Endothelial cell of umbilical vein (primary cell): Measurements from ENCODE around the gene KCNMA1. TPM values are rescaled to one million over a fixed set of nuclear protein-coding genes. Genes with fewer than 3 reads are reported as not detected.

Experiments used
- BruUV-seq: library from RNA; stranded (reverse); fragments of 400-500 nt; replicated peaks from 2 replicates; lab custom pipeline; 2021; lab: Mats Ljungman, UMichigan
- CTCF ChIA-PET: fragments of 300-600, 350-600 bp; sonication (Branson Sonifier 250); formaldehyde crosslinking; loops from one replicate; lab custom pipeline; 2021; ENCODE audit warnings: antibody characterized with exemption, inconsistent platforms; lab: Charles Lee
- POLR2A ChIA-PET: fragments of 300-600, 350-600 bp; sonication (Branson Sonifier 250); formaldehyde crosslinking; loops from one replicate; lab custom pipeline; 2021; ENCODE audit warnings: antibody characterized with exemption, inconsistent platforms; lab: Charles Lee
- DNase-seq: peaks from one replicate; pipeline ENCODE4 v3.0.0-alpha.2; 2011; ENCODE audit warnings: low read depth, low spot score
- FAIRE-seq: peaks from 2 replicates; lab custom pipeline; 2011; peaks lifted over from hg19 to GRCh38; lab: Jason Lieb, UNC
- H2AFZ ChIP-seq: 2 replicates; pipeline ENCODE4 v1.6.0; 2012; ENCODE audit warnings: low read depth, low read length, control low read depth, inconsistent platforms
- H3K27ac ChIP-seq: 2 replicates; pipeline ENCODE4 v1.5.1; 2011; ENCODE audit warnings: low read depth, mild to moderate bottlenecking, control low read depth, low read length, moderate library complexity; ENCODE audit not compliant: insufficient read depth
- H3K27me3 ChIP-seq, 2 experiments: 2 replicates each; pipeline versions ENCODE4 v1.6.0 to v1.6.1; 2011; ENCODE audit warnings: low read length in 2 of 2, mixed read lengths in 1 of 2; ENCODE audit not compliant: control insufficient read depth in 2 of 2, insufficient read depth in 2 of 2
- H3K36me3 ChIP-seq, 2 experiments: 2 replicates in 1 of 2; 3 replicates in 1 of 2; pipeline ENCODE4 v1.5.1; 2011; ENCODE audit warnings: low read length in 2 of 2, mild to moderate bottlenecking in 1 of 2, moderate library complexity in 1 of 2; ENCODE audit not compliant: control insufficient read depth in 2 of 2, insufficient read depth in 2 of 2; ENCODE audit errors: extremely low read depth in 1 of 2
- H3K4me1 ChIP-seq: 3 replicates; pipeline ENCODE4 v1.5.1; 2011; ENCODE audit warnings: mild to moderate bottlenecking, low read length; ENCODE audit not compliant: control insufficient read depth, insufficient read depth; ENCODE audit errors: extremely low read depth
- H3K4me2 ChIP-seq: 2 replicates; pipeline ENCODE4 v1.6.1; 2011; ENCODE audit warnings: low read length, control low read depth, mixed read lengths; ENCODE audit not compliant: insufficient read depth
- H3K4me3 ChIP-seq, 3 experiments: fragments of 200-600 bp in 1 of 3; sonication (generic), shearing (Covaris generic) in 1 of 3; replicated peaks in 1 of 3; 2 replicates each; pipeline ENCODE4 v1.5.1; 2011 to 2016; ENCODE audit warnings: control low read depth in 3 of 3, low read length in 3 of 3, mild to moderate bottlenecking in 2 of 3, inconsistent platforms in 1 of 3, low read depth in 1 of 3, moderate library complexity in 1 of 3; ENCODE audit not compliant: insufficient read depth in 1 of 3
- H3K79me2 ChIP-seq: 2 replicates; pipeline ENCODE4 v1.6.0; 2012; ENCODE audit warnings: low read length, inconsistent platforms; ENCODE audit not compliant: control insufficient read depth, insufficient read depth
- H3K9ac ChIP-seq: replicated peaks from 2 replicates; pipeline ENCODE3; 2011; ENCODE audit warnings: low read length, control low read depth; ENCODE audit not compliant: insufficient read depth; ENCODE audit errors: extremely low read depth
- H3K9me1 ChIP-seq: replicated peaks from 3 replicates; pipeline ENCODE4 v1.6.0; 2011; ENCODE audit warnings: mild to moderate bottlenecking, low read length; ENCODE audit not compliant: control insufficient read depth, insufficient read depth; ENCODE audit errors: extremely low read depth
- H3K9me3 ChIP-seq: replicated peaks from 2 replicates; pipeline ENCODE4 v1.5.1; 2012; ENCODE audit warnings: low read length, inconsistent platforms; ENCODE audit not compliant: control insufficient read depth, insufficient read depth
- H4K20me1 ChIP-seq: replicated peaks from 2 replicates; pipeline ENCODE3; 2011; ENCODE audit warnings: mild to moderate bottlenecking, low read length; ENCODE audit not compliant: control insufficient read depth, insufficient read depth; ENCODE audit errors: extremely low read depth
- CTCF ChIP-seq, 2 donors: IDR thresholded peaks; 1 replicate in 1 of 2; 2 replicates in 1 of 2; pipeline ENCODE4 v1.5.1; 2011; ENCODE audit warnings: low read length in 2 of 2, mild to moderate bottlenecking in 2 of 2, moderate library complexity in 2 of 2, control low read depth in 1 of 2, inconsistent platforms in 1 of 2, low read depth in 1 of 2; ENCODE audit not compliant: insufficient read depth in 1 of 2; ENCODE audit errors: extremely low read depth in 1 of 2
- EZH2 ChIP-seq: IDR thresholded peaks from 2 replicates; pipeline ENCODE4 v1.6.1; 2012; ENCODE audit warnings: borderline replicate concordance, low read depth, mild to moderate bottlenecking, moderate library complexity, low read length, inconsistent platforms; ENCODE audit not compliant: severe bottlenecking
- FOS ChIP-seq: IDR thresholded peaks from 2 replicates; pipeline ENCODE4 v1.6.1; 2011; ENCODE audit warnings: mild to moderate bottlenecking, low read length, moderate library complexity, borderline replicate concordance; ENCODE audit not compliant: insufficient read depth
- GATA2 ChIP-seq: IDR thresholded peaks from 2 replicates; pipeline ENCODE4 v1.7.0; 2011; ENCODE audit warnings: low read depth, mild to moderate bottlenecking, moderate library complexity, mixed read lengths, low read length; ENCODE audit not compliant: insufficient read length, insufficient read depth
- JUN ChIP-seq: IDR thresholded peaks from 2 replicates; pipeline ENCODE4 v1.6.1; 2011; ENCODE audit warnings: borderline replicate concordance, low read depth; ENCODE audit not compliant: insufficient read length, insufficient read depth
- MYC ChIP-seq: IDR thresholded peaks from one replicate; pipeline ENCODE4 v1.6.1; 2011; ENCODE audit warnings: mild to moderate bottlenecking, low read depth, low read length
- POLR2A ChIP-seq: IDR thresholded peaks from 2 replicates; pipeline ENCODE4 v1.6.1; 2012; ENCODE audit warnings: low read depth, mild to moderate bottlenecking, control low read depth, low read length
- POLR2AphosphoS5 ChIP-seq: IDR thresholded peaks from 2 replicates; pipeline ENCODE4 v1.6.1; 2012; ENCODE audit warnings: low read depth, mild to moderate bottlenecking, control low read depth, low read length, moderate library complexity; ENCODE audit not compliant: insufficient read depth
- dilution Hi-C: fragments of 300-500 bp; cut with MboI; formaldehyde crosslinking; loops from one replicate; pipeline ENCODE4 v1.15.0; 2019; ENCODE audit warnings: low sequenced_read_pairs; ENCODE audit not compliant: extremely low pct_ligation_motif_present
- intact Hi-C: fragments of 100-400 bp; cut with micrococcal nuclease; formaldehyde crosslinking; loops from one replicate; pipeline ENCODE4 v1.10.0; 2022
- polyA plus RNA-seq, 4 experiments: library from polyadenylated mRNA; depleted of rRNA in 3 of 4; stranded (reverse) in 3 of 4; unstranded in 1 of 4; fragments of >200 nt; gene quantifications; 2 replicates each; pipeline versions ENCODE4 v1.2.1 to v1.2.3, GENCODE V29; 2011 to 2012; ENCODE audit warnings: missing spikeins in 1 of 4
- total RNA-seq: library from RNA; stranded (reverse); gene quantifications from 2 replicates; pipeline ENCODE4 v1.2.3, GENCODE V29; 2021
- TF ChIP-seq, protein P1 (sequence below): IDR thresholded peaks from 2 replicates; pipeline ENCODE4 v1.6.1; 2011; ENCODE audit not compliant: insufficient read depth, insufficient read length

The KCNMA1 gene
- total and polyA plus RNA-seq, 2 donors (not counting 3 experiments of a cell fraction or from before 2014, with no cell fraction given): 0.10 to 0.82 TPM

- Histone ChIP-seq H3K27ac (no peak overlapping the region), H3K9me3 (no peaks in the 10 kb centered on the region), H3K9me1 (no peaks in the 10 kb centered on the region), H3K4me1 (no peaks in the 10 kb centered on the region), H3K27me3 (peaks cover 0 to 2% of the 10 kb centered on the region in 2 experiments), H3K79me2 (no peaks in the 10 kb centered on the region), H3K4me2 (no peak overlapping the region), H3K36me3 (no peaks in the 10 kb centered on the region), H4K20me1 (no peaks in the 10 kb centered on the region), H3K9ac (no peak overlapping the region), H2AFZ (no peak overlapping the region), H3K4me3 (no peak overlapping the region)
- POLR2A ChIA-PET: no interaction called here
- FAIRE-seq: no peak
- no TSS peak for BruUV-seq
- no peak for DNase-seq
- TF ChIP-seq, protein P1, sequence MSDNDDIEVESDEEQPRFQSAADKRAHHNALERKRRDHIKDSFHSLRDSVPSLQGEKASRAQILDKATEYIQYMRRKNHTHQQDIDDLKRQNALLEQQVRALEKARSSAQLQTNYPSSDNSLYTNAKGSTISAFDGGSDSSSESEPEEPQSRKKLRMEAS: no peak
- TF ChIP-seq JUN: no peak
- TF ChIP-seq POLR2A: no peak
- intact Hi-C loops (no loop called here), dilution Hi-C loops (no loop called here)
- CTCF ChIA-PET: no interaction called here
These were observed 50.2 kb downstream of the KCNMA1 start for GRCh38 chr10:77587416-77587790.

DNA sequence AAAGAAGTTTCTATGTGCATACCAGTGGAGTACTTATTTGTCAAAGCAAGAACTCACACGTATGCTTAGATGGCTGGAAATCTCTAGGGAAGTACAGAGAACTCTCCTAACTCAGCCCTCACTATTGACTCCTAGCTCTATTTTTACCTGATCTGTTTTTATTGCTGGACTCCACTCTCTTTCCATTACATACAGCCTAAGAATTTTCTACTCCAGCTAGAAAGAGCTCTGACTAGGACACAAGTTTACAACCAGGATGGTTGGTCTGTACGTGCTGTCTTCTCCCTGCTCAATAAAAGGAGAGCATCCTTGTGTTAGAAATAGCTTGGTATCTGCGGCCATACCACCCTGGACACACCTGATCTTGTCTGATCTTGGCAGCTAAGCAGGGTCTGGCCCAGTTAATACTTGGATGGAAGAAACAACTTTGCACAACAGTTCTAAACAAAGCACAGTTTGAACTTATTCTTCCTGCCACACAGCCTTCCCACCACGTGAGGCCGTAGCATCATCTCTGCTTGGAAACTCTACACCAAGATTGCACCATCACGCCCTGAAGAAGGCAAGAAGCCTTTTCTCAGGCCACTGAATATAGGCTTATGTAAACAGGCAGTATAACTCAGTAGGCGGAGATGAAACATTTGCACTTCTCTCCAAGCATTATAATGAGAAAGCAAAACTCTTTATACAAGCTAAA, 50.7 kb downstream of the KCNMA1 start:
- DNase-seq: no peak
- Histone ChIP-seq H3K4me2 (no peak overlapping the region), H3K9me1 (no peaks in the 10 kb centered on the region), H4K20me1 (no peaks in the 10 kb centered on the region), H3K27me3 (peaks cover 0 to 2% of the 10 kb centered on the region in 2 experiments), H3K9ac (no peak overlapping the region), H3K27ac (no peak overlapping the region), H3K36me3 (no peaks in the 10 kb centered on the region), H3K9me3 (no peaks in the 10 kb centered on the region), H3K79me2 (no peaks in the 10 kb centered on the region), H3K4me1 (no peaks in the 10 kb centered on the region), H3K4me3 (no peak overlapping the region), H2AFZ (no peak overlapping the region)
- no peak for FAIRE-seq
- intact Hi-C loops (no loop called here), dilution Hi-C loops (no loop called here)
- BruUV-seq: no TSS peak
- TF ChIP-seq EZH2: no peak
- TF ChIP-seq MYC: no peak
- no peak for TF ChIP-seq POLR2AphosphoS5
- TF ChIP-seq, protein P1: no peak
- TF ChIP-seq GATA2: no peak
- TF ChIP-seq JUN: no peak
- TF ChIP-seq CTCF (IDR thresholded peaks at IDR 0.05; ENCODE audit: extremely low read depth in 1 of 2, insufficient read depth in 1 of 2, low read depth in 1 of 2, low read length in 2 of 2): no peak
- TF ChIP-seq POLR2A: no peak
- TF ChIP-seq FOS: no peak
- ChIA-PET POLR2A (no interaction called here), CTCF (interaction anchor here (0.8 kb wide), 1 partner anchor 12 kb away, joined by 3 read pairs; no protein-coding TSS in a partner anchor)
